Measurements from ENCODE around the gene PLA2G2F.

Gene PLA2G2F, protein sequence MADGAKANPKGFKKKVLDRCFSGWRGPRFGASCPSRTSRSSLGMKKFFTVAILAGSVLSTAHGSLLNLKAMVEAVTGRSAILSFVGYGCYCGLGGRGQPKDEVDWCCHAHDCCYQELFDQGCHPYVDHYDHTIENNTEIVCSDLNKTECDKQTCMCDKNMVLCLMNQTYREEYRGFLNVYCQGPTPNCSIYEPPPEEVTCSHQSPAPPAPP

DNA sequence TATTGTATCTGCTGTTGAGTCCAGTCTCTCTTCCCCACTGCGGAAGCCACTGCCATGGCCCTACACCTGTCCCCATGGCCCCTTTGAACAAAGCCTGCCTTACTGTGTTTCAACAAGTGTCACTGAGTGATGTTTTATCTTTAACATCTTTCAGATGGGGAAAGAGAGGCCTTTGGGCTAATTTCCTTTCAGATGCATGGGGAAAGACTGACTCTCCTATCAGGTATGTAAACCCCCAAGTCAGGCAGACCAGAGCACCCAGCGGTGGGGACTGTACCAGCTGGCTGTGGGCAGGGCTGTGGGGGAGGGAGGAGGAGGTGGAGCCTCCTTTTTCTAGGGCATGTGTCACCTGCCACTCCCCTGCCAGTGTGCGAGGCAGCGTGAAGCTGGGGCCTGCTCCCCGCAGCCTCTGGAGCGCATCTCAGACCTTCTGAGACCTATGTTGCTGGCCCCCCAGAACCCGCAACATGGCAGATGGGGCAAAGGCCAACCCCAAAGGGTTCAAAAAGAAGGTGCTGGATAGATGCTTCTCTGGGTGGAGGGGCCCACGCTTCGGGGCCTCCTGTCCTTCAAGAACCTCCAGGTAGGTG, at the start of gene PLA2G2F:
PLA2G2F (plus strand) TSS at position 363 of the 590 bp plus-strand sequence; CDS start at position 468, 105 bp downstream.
- H3K4me3 ChIP-seq (ENCODE audit: low read length), result no peak within 1 kb of the TSS
- TF ChIP-seq, protein P1, sequence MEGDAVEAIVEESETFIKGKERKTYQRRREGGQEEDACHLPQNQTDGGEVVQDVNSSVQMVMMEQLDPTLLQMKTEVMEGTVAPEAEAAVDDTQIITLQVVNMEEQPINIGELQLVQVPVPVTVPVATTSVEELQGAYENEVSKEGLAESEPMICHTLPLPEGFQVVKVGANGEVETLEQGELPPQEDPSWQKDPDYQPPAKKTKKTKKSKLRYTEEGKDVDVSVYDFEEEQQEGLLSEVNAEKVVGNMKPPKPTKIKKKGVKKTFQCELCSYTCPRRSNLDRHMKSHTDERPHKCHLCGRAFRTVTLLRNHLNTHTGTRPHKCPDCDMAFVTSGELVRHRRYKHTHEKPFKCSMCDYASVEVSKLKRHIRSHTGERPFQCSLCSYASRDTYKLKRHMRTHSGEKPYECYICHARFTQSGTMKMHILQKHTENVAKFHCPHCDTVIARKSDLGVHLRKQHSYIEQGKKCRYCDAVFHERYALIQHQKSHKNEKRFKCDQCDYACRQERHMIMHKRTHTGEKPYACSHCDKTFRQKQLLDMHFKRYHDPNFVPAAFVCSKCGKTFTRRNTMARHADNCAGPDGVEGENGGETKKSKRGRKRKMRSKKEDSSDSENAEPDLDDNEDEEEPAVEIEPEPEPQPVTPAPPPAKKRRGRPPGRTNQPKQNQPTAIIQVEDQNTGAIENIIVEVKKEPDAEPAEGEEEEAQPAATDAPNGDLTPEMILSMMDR (conservative IDR thresholded peaks at IDR 0.05; ENCODE audit: low read depth, low read length), result no peak
- no peak for DNase-seq (ENCODE audit: low read depth)

DNA sequence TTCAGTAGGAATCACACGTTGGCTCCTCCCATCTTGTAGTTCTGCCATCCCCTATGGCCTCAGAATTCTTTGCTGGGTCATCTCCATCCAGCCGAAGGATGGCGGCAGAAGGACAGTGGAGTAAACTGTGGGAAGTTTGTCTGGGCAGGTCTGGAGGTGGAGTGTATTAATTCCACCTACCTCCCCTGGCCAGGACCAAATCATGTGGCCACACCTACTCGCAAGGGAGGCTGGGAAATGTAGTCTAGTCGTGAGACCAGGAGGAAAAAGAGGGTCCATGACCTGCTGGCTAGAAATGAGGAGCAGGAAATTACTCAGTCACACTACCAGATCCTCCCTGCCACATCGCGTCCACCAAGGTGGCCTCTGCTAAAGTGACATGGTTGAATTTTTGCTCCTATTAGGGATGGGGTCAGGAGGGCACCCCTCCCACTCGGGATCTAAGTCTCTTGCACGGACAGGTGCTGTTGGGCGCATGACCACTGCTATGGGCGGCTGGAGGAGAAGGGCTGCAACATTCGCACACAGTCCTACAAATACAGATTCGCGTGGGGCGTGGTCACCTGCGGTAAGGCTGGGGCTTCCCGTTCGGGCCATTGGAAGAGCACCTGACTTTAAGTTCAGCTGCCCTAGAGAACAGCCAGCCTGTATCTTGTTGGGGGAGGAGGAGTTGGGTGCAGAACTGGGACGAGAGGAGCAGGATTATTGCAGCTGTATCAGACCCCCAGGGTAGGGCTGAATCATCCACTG, 49.6 kb upstream of the PLA2G2F start:
- TF ChIP-seq, protein P1 (conservative IDR thresholded peaks at IDR 0.05; ENCODE audit: low read depth, low read length), result no peak
- no peak for DNase-seq (ENCODE audit: low read depth)
- no peak overlapping the region for H3K4me3 ChIP-seq (ENCODE audit: low read length)

DNA sequence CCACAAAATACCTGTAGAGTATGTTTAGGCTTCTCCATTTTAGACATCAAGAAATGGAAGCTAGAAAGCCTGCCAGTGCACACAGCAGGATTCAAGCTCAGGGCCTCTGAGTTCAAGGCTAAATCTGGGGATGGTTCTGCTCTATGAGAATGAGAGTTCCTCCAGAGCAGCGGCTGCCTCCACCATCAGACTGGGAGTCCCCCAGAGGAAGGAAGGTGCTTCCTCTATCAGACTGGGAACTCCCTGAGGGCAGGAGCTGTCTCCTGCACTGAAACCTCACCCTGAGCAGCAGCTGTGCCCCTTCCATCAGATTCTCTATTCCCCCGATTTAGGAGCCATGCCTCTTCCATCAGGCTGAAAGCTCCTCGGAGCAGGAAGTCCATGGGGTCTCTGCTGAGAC, 49.0 kb upstream of the PLA2G2F start:
- no peak overlapping the region for H3K4me3 ChIP-seq (ENCODE audit: low read length)
- DNase-seq (ENCODE audit: low read depth), result no peak
- TF ChIP-seq, protein P1 (conservative IDR thresholded peaks at IDR 0.05; ENCODE audit: low read depth, low read length), result no peak

DNA sequence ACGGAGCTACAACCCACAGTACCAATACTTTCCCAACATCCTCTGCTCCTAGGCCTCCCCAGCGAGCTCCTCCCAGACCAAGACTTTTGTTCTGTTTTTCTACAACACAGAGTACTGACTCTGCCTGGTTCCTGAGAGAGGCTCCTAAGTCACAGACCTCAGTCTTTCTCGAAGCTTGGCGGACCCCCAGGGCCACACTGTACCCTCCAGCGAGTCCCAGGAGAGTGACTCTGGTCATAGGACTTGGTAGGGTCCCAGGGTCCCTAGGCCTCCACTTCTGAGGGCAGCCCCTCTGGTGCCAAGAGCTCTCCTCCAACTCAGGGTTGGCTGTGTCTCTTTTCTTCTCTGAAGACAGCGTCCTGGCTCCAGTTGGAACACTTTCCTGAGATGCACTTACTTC, 48.5 kb upstream of the PLA2G2F start:
- DNase-seq (ENCODE audit: low read depth), result no peak
- H3K4me3 ChIP-seq (ENCODE audit: low read length), result no peak overlapping the region
- TF ChIP-seq, protein P1 (conservative IDR thresholded peaks at IDR 0.05; ENCODE audit: low read depth, low read length), result no peak

DNA sequence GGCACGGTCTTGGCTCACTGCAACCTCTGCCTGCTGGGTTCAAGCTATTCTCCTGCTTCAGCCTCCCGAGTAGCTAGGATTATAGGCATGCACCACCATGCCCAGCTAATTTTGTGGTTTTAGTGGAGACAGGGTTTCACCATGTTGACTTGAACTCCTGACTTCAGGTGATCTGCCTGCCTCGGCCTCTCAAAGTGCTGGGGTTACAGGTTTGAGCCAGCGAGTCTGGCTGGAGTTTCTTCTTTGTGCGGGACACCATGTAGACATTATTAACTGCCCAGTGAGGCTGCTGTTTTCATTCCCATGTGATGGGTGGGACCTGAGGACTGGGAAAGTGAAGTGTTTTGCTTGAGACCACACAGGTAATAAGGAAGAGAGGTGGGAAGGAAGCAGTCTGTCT, 45.8 kb upstream of the PLA2G2F start:
- TF ChIP-seq, protein P1 (conservative IDR thresholded peaks at IDR 0.05; ENCODE audit: low read depth, low read length), result no peak
- no peak overlapping the region for H3K4me3 ChIP-seq (ENCODE audit: low read length)
- no peak for DNase-seq (ENCODE audit: low read depth)

DNA sequence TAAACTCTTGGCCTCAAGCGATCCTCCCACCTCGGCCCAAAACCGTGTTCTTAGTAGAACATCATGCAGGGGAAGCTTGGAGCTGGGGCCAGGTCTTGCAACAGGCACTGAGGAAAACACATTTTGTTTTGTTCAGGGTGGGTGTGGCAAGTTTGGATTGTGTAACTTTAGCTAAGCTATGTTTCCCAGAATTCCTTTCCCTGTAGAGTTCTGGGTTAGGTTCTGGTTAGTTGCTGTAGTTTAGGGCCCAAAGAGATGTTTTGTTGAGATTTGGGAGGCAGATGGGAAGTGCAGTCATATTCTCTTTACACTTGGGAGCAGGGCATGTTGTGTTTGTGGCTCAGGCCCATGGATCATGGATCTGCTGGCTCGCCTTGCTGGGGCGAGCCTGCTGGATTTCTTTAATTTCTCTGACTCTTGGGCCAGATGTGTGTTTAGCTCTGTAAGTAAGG, 45.2 kb upstream of the PLA2G2F start:
- TF ChIP-seq, protein P1 (conservative IDR thresholded peaks at IDR 0.05; ENCODE audit: low read depth, low read length), result no peak
- no peak overlapping the region for H3K4me3 ChIP-seq (ENCODE audit: low read length)
- DNase-seq (ENCODE audit: low read depth), result no peak

Data from retinal pigment epithelial cell (primary cell).